Measurements from ENCODE around the gene RAD18. TPM values are rescaled to one million over a fixed set of nuclear protein-coding genes. Genes with fewer than 3 reads are reported as not detected.

Gene RAD18
- total RNA-seq, 4 donors from 2014 or later = 4.7 to 15.6 (median 8.5) TPM

GRCh38 chr3:8885536-8886316, 77.5 kb downstream of the RAD18 start:
- TF ChIP-seq POLR2A (IDR thresholded peaks at IDR 0.05) (no peak), EP300 (IDR thresholded peaks at IDR 0.05) (no peak), POLR2AphosphoS5 (IDR thresholded peaks at IDR 0.05) (no peak)
- TF ChIP-seq, protein P1, sequence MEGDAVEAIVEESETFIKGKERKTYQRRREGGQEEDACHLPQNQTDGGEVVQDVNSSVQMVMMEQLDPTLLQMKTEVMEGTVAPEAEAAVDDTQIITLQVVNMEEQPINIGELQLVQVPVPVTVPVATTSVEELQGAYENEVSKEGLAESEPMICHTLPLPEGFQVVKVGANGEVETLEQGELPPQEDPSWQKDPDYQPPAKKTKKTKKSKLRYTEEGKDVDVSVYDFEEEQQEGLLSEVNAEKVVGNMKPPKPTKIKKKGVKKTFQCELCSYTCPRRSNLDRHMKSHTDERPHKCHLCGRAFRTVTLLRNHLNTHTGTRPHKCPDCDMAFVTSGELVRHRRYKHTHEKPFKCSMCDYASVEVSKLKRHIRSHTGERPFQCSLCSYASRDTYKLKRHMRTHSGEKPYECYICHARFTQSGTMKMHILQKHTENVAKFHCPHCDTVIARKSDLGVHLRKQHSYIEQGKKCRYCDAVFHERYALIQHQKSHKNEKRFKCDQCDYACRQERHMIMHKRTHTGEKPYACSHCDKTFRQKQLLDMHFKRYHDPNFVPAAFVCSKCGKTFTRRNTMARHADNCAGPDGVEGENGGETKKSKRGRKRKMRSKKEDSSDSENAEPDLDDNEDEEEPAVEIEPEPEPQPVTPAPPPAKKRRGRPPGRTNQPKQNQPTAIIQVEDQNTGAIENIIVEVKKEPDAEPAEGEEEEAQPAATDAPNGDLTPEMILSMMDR (IDR thresholded peaks at IDR 0.05) = no peak
- H3K36me3 ChIP-seq = peaks cover 36% of the 10 kb centered on the region

GRCh38 chr3:8884630-8885290, 78.5 kb downstream of the RAD18 start:
- H3K4me1 ChIP-seq = no peaks in the 10 kb centered on the region
- peaks cover 32% of the 10 kb centered on the region for H3K36me3 ChIP-seq
- H3K27ac ChIP-seq = no peak overlapping the region
- 84% methylated on average over 1 of the region's 1 CpG for WGBS
- no peaks in the 10 kb centered on the region for H3K9me3 ChIP-seq
- TF ChIP-seq, protein P1 (IDR thresholded peaks at IDR 0.05) = no peak
- TF ChIP-seq POLR2A (IDR thresholded peaks at IDR 0.05) (no peak), EP300 (IDR thresholded peaks at IDR 0.05) (no peak), POLR2AphosphoS5 (IDR thresholded peaks at IDR 0.05) (no peak)
- DNase-seq (ENCODE audit: low spot score in 2 of 2) = no peak
- no peak overlapping the region for H3K4me3 ChIP-seq
- H3K27me3 ChIP-seq = no peaks in the 10 kb centered on the region

More at GRCh38 chr3:8885536-8886316, 77.5 kb downstream of the RAD18 start:
- Histone ChIP-seq H3K4me1 (no peaks in the 10 kb centered on the region), H3K9me3 (no peaks in the 10 kb centered on the region), H3K4me3 (no peak overlapping the region), H3K27me3 (no peaks in the 10 kb centered on the region), H3K27ac (no peak overlapping the region)
- DNase-seq (ENCODE audit: low spot score in 2 of 2) = no peak

GRCh38 chr3:8882642-8883041, 80.6 kb downstream of the RAD18 start:
- H3K9me3 ChIP-seq = no peaks in the 10 kb centered on the region
- peaks cover 24% of the 10 kb centered on the region for H3K36me3 ChIP-seq
- no peak for DNase-seq (ENCODE audit: low spot score in 2 of 2)
- WGBS = 91% methylated on average over 3 of the region's 3 CpGs
- no peaks in the 10 kb centered on the region for H3K4me1 ChIP-seq
- H3K27ac ChIP-seq = no peak overlapping the region
- TF ChIP-seq EP300 (IDR thresholded peaks at IDR 0.05) (no peak), POLR2A (IDR thresholded peaks at IDR 0.05) (no peak), POLR2AphosphoS5 (IDR thresholded peaks at IDR 0.05) (no peak)
- TF ChIP-seq, protein P1 (IDR thresholded peaks at IDR 0.05) = no peak
- H3K27me3 ChIP-seq = no peaks in the 10 kb centered on the region
- no peak overlapping the region for H3K4me3 ChIP-seq

GRCh38 chr3:8882171-8882593, 81.1 kb downstream of the RAD18 start:
- Histone ChIP-seq H3K9me3 (no peaks in the 10 kb centered on the region), H3K27ac (no peak overlapping the region), H3K27me3 (no peaks in the 10 kb centered on the region), H3K4me1 (no peaks in the 10 kb centered on the region), H3K4me3 (no peak overlapping the region), H3K36me3 (peaks cover 26% of the 10 kb centered on the region)
- no peak for DNase-seq (ENCODE audit: low spot score in 2 of 2)
- WGBS = 78% methylated on average over 3 of the region's 3 CpGs
- TF ChIP-seq EP300 (IDR thresholded peaks at IDR 0.05) = no peak
- TF ChIP-seq, protein P1 (IDR thresholded peaks at IDR 0.05) = no peak

DNA sequence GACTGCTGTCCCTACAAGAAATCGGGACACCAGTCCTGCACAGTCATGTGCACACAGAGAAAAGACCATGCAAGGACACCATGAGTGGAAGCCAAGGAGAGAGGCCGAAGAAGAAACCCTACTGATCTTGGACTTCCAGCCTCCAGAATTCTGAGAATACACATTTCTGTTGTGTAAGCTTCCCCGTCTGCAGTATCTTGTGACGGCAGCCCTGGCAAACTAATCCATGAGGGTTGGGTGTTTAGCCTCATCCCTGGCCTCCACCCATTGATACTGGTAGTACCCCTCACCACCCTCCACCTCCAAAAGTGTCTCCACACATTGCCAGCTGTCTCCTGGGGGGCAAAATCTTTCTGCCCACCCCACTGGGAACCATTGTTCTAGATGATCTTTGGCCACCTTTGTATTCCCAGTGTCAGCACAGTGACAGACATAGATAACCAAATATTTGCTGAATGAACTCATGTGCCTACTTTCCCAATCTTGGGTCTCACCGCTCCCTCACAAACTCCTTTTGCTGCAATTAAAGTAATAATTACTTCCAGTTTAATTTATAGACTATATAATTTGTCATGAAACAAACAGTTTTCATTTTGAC, 83.8 kb downstream of the RAD18 start:
- no peak for DNase-seq (ENCODE audit: low spot score in 2 of 2)
- Histone ChIP-seq H3K27ac (no peak overlapping the region), H3K27me3 (no peaks in the 10 kb centered on the region), H3K4me3 (no peak overlapping the region), H3K4me1 (no peaks in the 10 kb centered on the region), H3K9me3 (no peaks in the 10 kb centered on the region), H3K36me3 (peaks cover 29% of the 10 kb centered on the region)
- 95% methylated on average over 5 of the region's 5 CpGs for WGBS
- TF ChIP-seq, protein P1 (IDR thresholded peaks at IDR 0.05) = no peak
- TF ChIP-seq EP300 (IDR thresholded peaks at IDR 0.05) (no peak), POLR2A (IDR thresholded peaks at IDR 0.05) (no peak), POLR2AphosphoS5 (IDR thresholded peaks at IDR 0.05) (no peak)
